T-helper 1 cell (primary cell): ENCODE data around the gene UBAP2L.
"Not testable (repeated sequence)": the region's sequence is repeated elsewhere in the genome, so short reads cannot be mapped to it uniquely, and the experiment has no call there.

Experiments
- DNase-seq, 5 donors: peaks; one replicate each; pipeline ENCODE4 v3.0.0-alpha.2; 2012 to 2020

UBAP2L gene

GRCh38 chr1:154205778-154206177, 15.0 kb upstream of the UBAP2L start:
- DNase-seq: not testable (repeated sequence)

GRCh38 chr1:154206196-154206595, 14.6 kb upstream of the UBAP2L start, which contains the start of gene CFAP141:
CFAP141 (minus strand) TSS chr1:154206333; CDS start chr1:154206307, 26 bp downstream.
- peak in 1 of 5 donors; percentile 5 for DNase-seq

- no peak for DNase-seq
Measured at GRCh38 chr1:154207262-154207661, 13.5 kb upstream of the UBAP2L start.

GRCh38 chr1:154208677-154209388, 11.9 kb upstream of the UBAP2L start:
- DNase-seq: no peak

GRCh38 chr1:154212083-154212482, 8.7 kb upstream of the UBAP2L start:
- no peak for DNase-seq

GRCh38 chr1:154213274-154213673, 7.5 kb upstream of the UBAP2L start:
- DNase-seq: no peak

GRCh38 chr1:154218545-154218944, 2.2 kb upstream of the UBAP2L start:
- no peak for DNase-seq

GRCh38 chr1:154219541-154219940, 1.2 kb upstream of the UBAP2L start:
- no peak for DNase-seq

GRCh38 chr1:154220970-154221277, 169 bp downstream of the UBAP2L start:
- no peak for DNase-seq

- peak; percentile 52 to 70 (median 67) for DNase-seq
Measured at GRCh38 chr1:154221278-154222001, 685 bp downstream of the UBAP2L start.

- DNase-seq: no peak
Measured at GRCh38 chr1:154222518-154222917, 1.8 kb downstream of the UBAP2L start.

GRCh38 chr1:154222918-154223317, 2.2 kb downstream of the UBAP2L start:
- DNase-seq: no peak

- no peak for DNase-seq
Measured at GRCh38 chr1:154223621-154224020, 2.9 kb downstream of the UBAP2L start.

- no peak for DNase-seq
Measured at GRCh38 chr1:154225370-154225769, 4.6 kb downstream of the UBAP2L start.

- not testable (repeated sequence) for DNase-seq
Measured at GRCh38 chr1:154231112-154231511, 10.4 kb downstream of the UBAP2L start.

GRCh38 chr1:154233127-154233526, 12.4 kb downstream of the UBAP2L start:
- not testable (repeated sequence) for DNase-seq

GRCh38 chr1:154236855-154237254, 16.1 kb downstream of the UBAP2L start:
- no peak for DNase-seq

GRCh38 chr1:154237435-154237834, 16.7 kb downstream of the UBAP2L start:
- no peak for DNase-seq

- no peak for DNase-seq
Measured at GRCh38 chr1:154237880-154238506, 17.2 kb downstream of the UBAP2L start.

- no peak for DNase-seq
Measured at GRCh38 chr1:154239491-154239890, 18.7 kb downstream of the UBAP2L start.

- DNase-seq: no peak
Measured at GRCh38 chr1:154240294-154240833, 19.6 kb downstream of the UBAP2L start.

- no peak for DNase-seq
Measured at GRCh38 chr1:154241703-154242351, 21.1 kb downstream of the UBAP2L start.

- DNase-seq: no peak
Measured at GRCh38 chr1:154253671-154254070, 32.9 kb downstream of the UBAP2L start.
